Endothelial cell of umbilical vein (primary cell): ENCODE results near the gene ADCY9. TPM values are rescaled to one million over a fixed set of nuclear protein-coding genes. Genes with fewer than 3 reads are reported as not detected.

Source experiments
- BruUV-seq: library from RNA; stranded (reverse); fragments of 400-500 nt; replicated peaks from 2 replicates; lab custom pipeline; 2021; lab: Mats Ljungman, UMichigan
- CTCF ChIA-PET: fragments of 300-600, 350-600 bp; sonication (Branson Sonifier 250); formaldehyde crosslinking; loops from one replicate; lab custom pipeline; 2021; ENCODE audit warnings: antibody characterized with exemption, inconsistent platforms; lab: Charles Lee
- POLR2A ChIA-PET: fragments of 300-600, 350-600 bp; sonication (Branson Sonifier 250); formaldehyde crosslinking; loops from one replicate; lab custom pipeline; 2021; ENCODE audit warnings: antibody characterized with exemption, inconsistent platforms; lab: Charles Lee
- DNase-seq: peaks from one replicate; pipeline ENCODE4 v3.0.0-alpha.2; 2011; ENCODE audit warnings: low read depth, low spot score
- FAIRE-seq: peaks from 2 replicates; lab custom pipeline; 2011; peaks lifted over from hg19 to GRCh38; lab: Jason Lieb, UNC
- H2AFZ ChIP-seq: 2 replicates; pipeline ENCODE4 v1.6.0; 2012; ENCODE audit warnings: low read depth, low read length, control low read depth, inconsistent platforms
- H3K27ac ChIP-seq: 2 replicates; pipeline ENCODE4 v1.5.1; 2011; ENCODE audit warnings: low read depth, mild to moderate bottlenecking, control low read depth, low read length, moderate library complexity; ENCODE audit not compliant: insufficient read depth
- H3K27me3 ChIP-seq, 2 experiments: 2 replicates each; pipeline versions ENCODE4 v1.6.0 to v1.6.1; 2011; ENCODE audit warnings: low read length in 2 of 2, mixed read lengths in 1 of 2; ENCODE audit not compliant: control insufficient read depth in 2 of 2, insufficient read depth in 2 of 2
- H3K36me3 ChIP-seq, 2 experiments: 2 replicates in 1 of 2; 3 replicates in 1 of 2; pipeline ENCODE4 v1.5.1; 2011; ENCODE audit warnings: low read length in 2 of 2, mild to moderate bottlenecking in 1 of 2, moderate library complexity in 1 of 2; ENCODE audit not compliant: control insufficient read depth in 2 of 2, insufficient read depth in 2 of 2; ENCODE audit errors: extremely low read depth in 1 of 2
- H3K4me1 ChIP-seq: 3 replicates; pipeline ENCODE4 v1.5.1; 2011; ENCODE audit warnings: mild to moderate bottlenecking, low read length; ENCODE audit not compliant: control insufficient read depth, insufficient read depth; ENCODE audit errors: extremely low read depth
- H3K4me2 ChIP-seq: 2 replicates; pipeline ENCODE4 v1.6.1; 2011; ENCODE audit warnings: low read length, control low read depth, mixed read lengths; ENCODE audit not compliant: insufficient read depth
- H3K4me3 ChIP-seq, 3 experiments: fragments of 200-600 bp in 1 of 3; sonication (generic), shearing (Covaris generic) in 1 of 3; replicated peaks in 1 of 3; 2 replicates each; pipeline ENCODE4 v1.5.1; 2011 to 2016; ENCODE audit warnings: control low read depth in 3 of 3, low read length in 3 of 3, mild to moderate bottlenecking in 2 of 3, inconsistent platforms in 1 of 3, low read depth in 1 of 3, moderate library complexity in 1 of 3; ENCODE audit not compliant: insufficient read depth in 1 of 3
- H3K79me2 ChIP-seq: 2 replicates; pipeline ENCODE4 v1.6.0; 2012; ENCODE audit warnings: low read length, inconsistent platforms; ENCODE audit not compliant: control insufficient read depth, insufficient read depth
- H3K9ac ChIP-seq: replicated peaks from 2 replicates; pipeline ENCODE3; 2011; ENCODE audit warnings: low read length, control low read depth; ENCODE audit not compliant: insufficient read depth; ENCODE audit errors: extremely low read depth
- H3K9me1 ChIP-seq: replicated peaks from 3 replicates; pipeline ENCODE4 v1.6.0; 2011; ENCODE audit warnings: mild to moderate bottlenecking, low read length; ENCODE audit not compliant: control insufficient read depth, insufficient read depth; ENCODE audit errors: extremely low read depth
- H3K9me3 ChIP-seq: replicated peaks from 2 replicates; pipeline ENCODE4 v1.5.1; 2012; ENCODE audit warnings: low read length, inconsistent platforms; ENCODE audit not compliant: control insufficient read depth, insufficient read depth
- H4K20me1 ChIP-seq: replicated peaks from 2 replicates; pipeline ENCODE3; 2011; ENCODE audit warnings: mild to moderate bottlenecking, low read length; ENCODE audit not compliant: control insufficient read depth, insufficient read depth; ENCODE audit errors: extremely low read depth
- EZH2 ChIP-seq: IDR thresholded peaks from 2 replicates; pipeline ENCODE4 v1.6.1; 2012; ENCODE audit warnings: borderline replicate concordance, low read depth, mild to moderate bottlenecking, moderate library complexity, low read length, inconsistent platforms; ENCODE audit not compliant: severe bottlenecking
- FOS ChIP-seq: IDR thresholded peaks from 2 replicates; pipeline ENCODE4 v1.6.1; 2011; ENCODE audit warnings: mild to moderate bottlenecking, low read length, moderate library complexity, borderline replicate concordance; ENCODE audit not compliant: insufficient read depth
- GATA2 ChIP-seq: IDR thresholded peaks from 2 replicates; pipeline ENCODE4 v1.7.0; 2011; ENCODE audit warnings: low read depth, mild to moderate bottlenecking, moderate library complexity, mixed read lengths, low read length; ENCODE audit not compliant: insufficient read length, insufficient read depth
- JUN ChIP-seq: IDR thresholded peaks from 2 replicates; pipeline ENCODE4 v1.6.1; 2011; ENCODE audit warnings: borderline replicate concordance, low read depth; ENCODE audit not compliant: insufficient read length, insufficient read depth
- MYC ChIP-seq: IDR thresholded peaks from one replicate; pipeline ENCODE4 v1.6.1; 2011; ENCODE audit warnings: mild to moderate bottlenecking, low read depth, low read length
- POLR2A ChIP-seq: IDR thresholded peaks from 2 replicates; pipeline ENCODE4 v1.6.1; 2012; ENCODE audit warnings: low read depth, mild to moderate bottlenecking, control low read depth, low read length
- POLR2AphosphoS5 ChIP-seq: IDR thresholded peaks from 2 replicates; pipeline ENCODE4 v1.6.1; 2012; ENCODE audit warnings: low read depth, mild to moderate bottlenecking, control low read depth, low read length, moderate library complexity; ENCODE audit not compliant: insufficient read depth
- dilution Hi-C: fragments of 300-500 bp; cut with MboI; formaldehyde crosslinking; loops from one replicate; pipeline ENCODE4 v1.15.0; 2019; ENCODE audit warnings: low sequenced_read_pairs; ENCODE audit not compliant: extremely low pct_ligation_motif_present
- intact Hi-C: fragments of 100-400 bp; cut with micrococcal nuclease; formaldehyde crosslinking; loops from one replicate; pipeline ENCODE4 v1.10.0; 2022
- polyA plus RNA-seq, 4 experiments: library from polyadenylated mRNA; depleted of rRNA in 3 of 4; stranded (reverse) in 3 of 4; unstranded in 1 of 4; fragments of >200 nt; gene quantifications; 2 replicates each; pipeline versions ENCODE4 v1.2.1 to v1.2.3, GENCODE V29; 2011 to 2012; ENCODE audit warnings: missing spikeins in 1 of 4
- total RNA-seq: library from RNA; stranded (reverse); gene quantifications from 2 replicates; pipeline ENCODE4 v1.2.3, GENCODE V29; 2021
- TF ChIP-seq, protein P1 (sequence below): IDR thresholded peaks from 2 replicates; pipeline ENCODE4 v1.6.1; 2011; ENCODE audit not compliant: insufficient read depth, insufficient read length
- TF ChIP-seq, protein P2 (sequence below), 2 donors: IDR thresholded peaks; 1 replicate in 1 of 2; 2 replicates in 1 of 2; pipeline ENCODE4 v1.5.1; 2011; ENCODE audit warnings: low read length in 2 of 2, mild to moderate bottlenecking in 2 of 2, moderate library complexity in 2 of 2, control low read depth in 1 of 2, inconsistent platforms in 1 of 2, low read depth in 1 of 2; ENCODE audit not compliant: insufficient read depth in 1 of 2; ENCODE audit errors: extremely low read depth in 1 of 2

The ADCY9 gene
- total and polyA plus RNA-seq, 2 donors (not counting 3 experiments of a cell fraction or from before 2014, with no cell fraction given): 6.8 to 14.0 TPM

DNA sequence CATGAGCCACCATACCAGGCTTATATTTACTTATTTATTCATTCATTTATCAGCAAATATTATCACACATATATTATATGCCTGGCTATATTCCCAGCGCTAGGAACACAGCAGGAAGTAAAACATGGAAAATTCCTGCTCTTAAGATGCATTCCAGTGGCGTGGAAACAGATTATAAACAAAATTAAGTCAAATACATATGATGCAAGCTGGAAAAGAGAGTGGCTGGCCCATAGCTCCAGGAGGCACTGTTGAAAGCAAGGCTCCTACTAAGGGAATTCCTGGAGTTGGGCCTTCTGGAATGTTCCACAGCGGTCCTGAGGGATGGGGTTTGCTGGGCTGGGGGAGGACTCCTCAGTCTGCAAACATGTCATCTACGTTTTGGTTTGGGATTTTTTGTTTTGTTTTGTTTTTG is 18.4 kb downstream of the ADCY9 start:
- Histone ChIP-seq H3K9me1 (no peaks in the 10 kb centered on the region), H3K9ac (no peak overlapping the region), H3K27ac (no peak overlapping the region), H2AFZ (no peak overlapping the region), H3K4me1 (no peaks in the 10 kb centered on the region), H3K27me3 (no peaks in the 10 kb centered on the region), H3K9me3 (no peaks in the 10 kb centered on the region), H4K20me1 (no peaks in the 10 kb centered on the region), H3K36me3 (no peaks in the 10 kb centered on the region), H3K79me2 (no peaks in the 10 kb centered on the region), H3K4me3 (no peak overlapping the region), H3K4me2 (no peak overlapping the region)
- intact Hi-C loops: no loop called here
- ChIA-PET CTCF (interaction anchor here (1.2 to 1.7 kb wide), 2 partner anchors 12 to 115 kb away, joined by 3 to 4 read pairs; no protein-coding TSS in a partner anchor), POLR2A (no interaction called here)
- FAIRE-seq: no peak
- TF ChIP-seq, protein P1, sequence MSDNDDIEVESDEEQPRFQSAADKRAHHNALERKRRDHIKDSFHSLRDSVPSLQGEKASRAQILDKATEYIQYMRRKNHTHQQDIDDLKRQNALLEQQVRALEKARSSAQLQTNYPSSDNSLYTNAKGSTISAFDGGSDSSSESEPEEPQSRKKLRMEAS: no peak
- no peak for TF ChIP-seq JUN
- TF ChIP-seq FOS: no peak
- TF ChIP-seq, protein P2, sequence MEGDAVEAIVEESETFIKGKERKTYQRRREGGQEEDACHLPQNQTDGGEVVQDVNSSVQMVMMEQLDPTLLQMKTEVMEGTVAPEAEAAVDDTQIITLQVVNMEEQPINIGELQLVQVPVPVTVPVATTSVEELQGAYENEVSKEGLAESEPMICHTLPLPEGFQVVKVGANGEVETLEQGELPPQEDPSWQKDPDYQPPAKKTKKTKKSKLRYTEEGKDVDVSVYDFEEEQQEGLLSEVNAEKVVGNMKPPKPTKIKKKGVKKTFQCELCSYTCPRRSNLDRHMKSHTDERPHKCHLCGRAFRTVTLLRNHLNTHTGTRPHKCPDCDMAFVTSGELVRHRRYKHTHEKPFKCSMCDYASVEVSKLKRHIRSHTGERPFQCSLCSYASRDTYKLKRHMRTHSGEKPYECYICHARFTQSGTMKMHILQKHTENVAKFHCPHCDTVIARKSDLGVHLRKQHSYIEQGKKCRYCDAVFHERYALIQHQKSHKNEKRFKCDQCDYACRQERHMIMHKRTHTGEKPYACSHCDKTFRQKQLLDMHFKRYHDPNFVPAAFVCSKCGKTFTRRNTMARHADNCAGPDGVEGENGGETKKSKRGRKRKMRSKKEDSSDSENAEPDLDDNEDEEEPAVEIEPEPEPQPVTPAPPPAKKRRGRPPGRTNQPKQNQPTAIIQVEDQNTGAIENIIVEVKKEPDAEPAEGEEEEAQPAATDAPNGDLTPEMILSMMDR (IDR thresholded peaks at IDR 0.05; ENCODE audit: extremely low read depth in 1 of 2, insufficient read depth in 1 of 2, low read depth in 1 of 2, low read length in 2 of 2): no peak
- no peak for TF ChIP-seq GATA2
- TF ChIP-seq POLR2A: no peak
- TF ChIP-seq EZH2: no peak
- no peak for TF ChIP-seq POLR2AphosphoS5
- no peak for TF ChIP-seq MYC
- no TSS peak for BruUV-seq
- peak; percentile 52 for DNase-seq
- dilution Hi-C loops: no loop called here
